Karpas-422 (cell line): ENCODE data around the gene ABHD14A. TPM values are rescaled to one million over a fixed set of nuclear protein-coding genes. Genes with fewer than 3 reads are reported as not detected.
"Not testable (repeated sequence)": the region's sequence is repeated elsewhere in the genome, so short reads cannot be mapped to it uniquely, and the experiment has no call there.

Source experiments
- DNase-seq: peaks from one replicate; pipeline ENCODE4 v3.0.0-alpha.2; 2015
- H2AFZ ChIP-seq: fragments of 200-600 bp; sonication (generic); 2 replicates; pipeline ENCODE4 v1.6.1; 2014; ENCODE audit warnings: antibody characterized with exemption, low read length, mixed read lengths
- H3K27ac ChIP-seq: fragments of 200-600 bp; sonication (generic); 2 replicates; pipeline ENCODE4 v1.5.1; 2014; ENCODE audit warnings: mild to moderate bottlenecking, low read length, moderate library complexity
- H3K27me3 ChIP-seq: fragments of 200-600 bp; sonication (generic); 2 replicates; pipeline ENCODE4 v1.6.1; 2014; ENCODE audit warnings: low read length, mixed read lengths
- H3K36me3 ChIP-seq: fragments of 200-600 bp; sonication (generic); 2 replicates; pipeline ENCODE4 v1.6.1; 2014; ENCODE audit warnings: low read length, mixed read lengths; ENCODE audit not compliant: insufficient read depth
- H3K4me1 ChIP-seq: fragments of 200-600 bp; sonication (generic); 2 replicates; pipeline ENCODE4 v1.6.1; 2014; ENCODE audit warnings: mild to moderate bottlenecking, low read length, mixed read lengths
- H3K4me2 ChIP-seq: fragments of 200-600 bp; sonication (generic); 2 replicates; pipeline ENCODE4 v1.6.1; 2014; ENCODE audit warnings: low read length, low read depth, mild to moderate bottlenecking; ENCODE audit not compliant: poor library complexity, severe bottlenecking
- H3K4me3 ChIP-seq: fragments of 200-600 bp; sonication (generic); 2 replicates; pipeline ENCODE4 v1.5.1; 2014; ENCODE audit warnings: mild to moderate bottlenecking, antibody characterized with exemption, low read length, mixed read lengths
- H3K79me2 ChIP-seq: fragments of 200-600 bp; sonication (generic); 2 replicates; pipeline ENCODE4 v1.6.1; 2014; ENCODE audit warnings: mild to moderate bottlenecking, low read length, mixed read lengths
- H3K9ac ChIP-seq: fragments of 200-600 bp; sonication (generic); 2 replicates; pipeline ENCODE4 v1.6.0; 2014; ENCODE audit warnings: low read length
- H3K9me2 ChIP-seq: fragments of 200-600 bp; sonication (generic), shearing (Covaris generic); replicated peaks from 2 replicates; pipeline ENCODE4 v1.6.0; 2014; ENCODE audit warnings: mild to moderate bottlenecking, low read length, moderate library complexity; ENCODE audit not compliant: insufficient read depth
- H3K9me3 ChIP-seq: fragments of 300-700, 200-600 bp; sonication (generic); 2 replicates; pipeline ENCODE4 v1.6.1; 2014; ENCODE audit warnings: low read length, mixed read lengths
- H4K20me1 ChIP-seq: fragments of 200-600 bp; sonication (generic); 2 replicates; pipeline ENCODE4 v1.6.1; 2014; ENCODE audit warnings: mild to moderate bottlenecking, antibody characterized with exemption, low read length, low read depth; ENCODE audit not compliant: insufficient read depth
- total RNA-seq: library from RNA; depleted of rRNA; stranded (reverse); fragments of >200 nt; shearing (Covaris generic); gene quantifications from 2 replicates; pipeline ENCODE4 v1.2.3, GENCODE V29; 2014; ENCODE audit warnings: low replicate concordance

Gene ABHD14A
- total RNA-seq, 1 experiment from 2014 or later: 36.9 TPM

DNA sequence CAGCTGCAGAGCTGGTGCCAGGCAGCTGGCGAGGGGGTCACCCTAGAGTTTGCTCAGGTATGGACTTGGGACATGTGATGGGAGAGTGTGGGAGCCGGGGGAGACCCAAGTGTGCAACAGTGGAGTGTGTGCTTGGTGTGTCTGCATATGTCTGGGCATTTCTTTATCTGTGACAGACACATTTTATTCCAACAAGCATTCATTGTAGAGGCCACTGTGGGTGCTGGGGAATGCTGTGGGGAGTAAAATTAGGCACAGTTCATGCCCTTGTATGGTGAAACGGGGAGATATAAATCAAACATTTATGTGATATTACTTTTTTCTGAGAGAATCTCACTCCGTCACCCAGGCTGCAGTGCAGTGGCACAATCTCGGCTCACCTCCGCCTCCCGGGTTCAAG, 12.7 kb downstream of the ABHD14A start:
- DNase-seq: no peak
- H3K9me2 ChIP-seq: no peaks in the 10 kb centered on the region
- H3K27me3 ChIP-seq: no peaks in the 10 kb centered on the region
- no peak overlapping the region for H3K9ac ChIP-seq
- no peaks in the 10 kb centered on the region for H3K9me3 ChIP-seq
- H3K4me2 ChIP-seq: no peak overlapping the region
- H3K4me3 ChIP-seq: no peak overlapping the region
- H3K36me3 ChIP-seq: 0 out of 2 replicates have a peak, but pooled peaks cover under 1% of the 10 kb centered on the region
- H3K79me2 ChIP-seq: peaks cover 11% of the 10 kb centered on the region; the same call in 1 of the 2 replicates
- H3K4me1 ChIP-seq: peaks cover 22% of the 10 kb centered on the region
- H2AFZ ChIP-seq: no peak overlapping the region
- no peak overlapping the region for H3K27ac ChIP-seq
- H4K20me1 ChIP-seq: no peaks in the 10 kb centered on the region

DNA sequence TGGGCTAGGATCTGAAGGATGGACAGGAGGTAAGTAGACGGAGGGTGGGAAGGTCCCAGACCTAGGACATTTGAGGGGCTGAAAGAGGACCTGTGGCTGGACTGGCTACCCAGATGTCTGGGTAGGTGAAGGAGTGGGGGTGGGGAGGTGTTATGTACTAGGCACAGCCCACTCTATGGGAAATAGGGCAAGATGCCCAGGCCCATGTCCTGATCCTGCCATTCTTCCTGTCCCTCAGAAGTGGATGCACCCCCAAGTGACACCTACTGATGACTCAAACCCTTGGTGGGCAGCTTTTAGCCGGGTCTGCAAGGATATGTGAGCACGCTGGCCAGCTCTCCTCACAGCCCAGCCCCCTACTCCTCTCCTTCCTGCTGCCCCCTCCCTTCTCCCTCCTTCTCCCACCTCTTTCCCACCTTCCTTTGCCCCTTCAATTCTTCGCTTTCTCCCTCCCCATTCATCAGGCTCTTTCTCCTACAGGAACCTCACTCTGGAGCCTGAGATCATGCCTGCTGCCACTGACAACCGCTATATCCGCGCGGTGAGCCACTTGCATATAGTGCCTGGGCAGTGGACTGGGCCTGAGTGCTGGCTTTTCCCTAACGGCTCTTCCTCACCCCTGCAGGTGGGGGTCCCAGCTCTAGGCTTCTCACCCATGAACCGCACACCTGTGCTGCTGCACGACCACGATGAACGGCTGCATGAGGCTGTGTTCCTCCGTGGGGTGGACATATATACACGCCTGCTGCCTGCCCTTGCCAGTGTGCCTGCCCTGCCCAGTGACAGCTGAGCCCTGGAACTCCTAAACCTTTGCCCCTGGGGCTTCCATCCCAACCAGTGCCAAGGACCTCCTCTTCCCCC, 13.7 kb downstream of the ABHD14A start:
- Histone ChIP-seq H3K4me1 (peaks cover 18% of the 10 kb centered on the region), H3K4me3 (no peak overlapping the region), H3K9me3 (no peaks in the 10 kb centered on the region), H3K27ac (no peak overlapping the region), H3K27me3 (no peaks in the 10 kb centered on the region), H3K79me2 (peaks cover 8% of the 10 kb centered on the region; the same call in 1 of the 2 replicates), H3K4me2 (no peak overlapping the region), H3K9ac (no peak overlapping the region), H3K9me2 (no peaks in the 10 kb centered on the region), H4K20me1 (no peaks in the 10 kb centered on the region), H2AFZ (no peak overlapping the region), H3K36me3 (0 out of 2 replicates have a peak, but pooled peaks cover 7% of the 10 kb centered on the region)
- DNase-seq: no peak

DNA sequence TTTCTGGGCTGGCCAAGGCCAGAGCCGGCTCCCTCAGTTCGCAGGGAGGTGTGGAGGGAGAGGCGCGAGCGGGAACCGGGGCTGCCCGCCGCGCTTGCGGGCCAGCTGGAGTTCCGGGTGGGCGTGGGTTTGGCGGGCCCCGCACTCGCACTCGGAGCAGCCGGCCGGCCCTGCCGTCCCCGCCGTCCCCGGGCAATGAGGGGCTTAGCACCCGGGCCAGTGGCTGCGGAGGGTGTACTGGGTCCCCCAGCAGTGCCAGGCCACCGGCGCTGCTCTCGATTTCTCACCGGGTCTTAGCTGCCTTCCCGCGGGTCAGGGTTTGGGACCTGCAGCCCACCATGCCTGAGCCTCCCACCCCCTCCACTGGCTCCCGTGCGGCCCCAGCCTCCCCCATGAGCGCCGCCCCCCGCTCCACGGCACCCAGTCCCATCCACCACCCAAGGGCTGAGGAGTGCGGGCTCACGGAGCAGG, 15.7 kb downstream of the ABHD14A start:
- H3K79me2 ChIP-seq: peaks cover 14% of the 10 kb centered on the region

DNA sequence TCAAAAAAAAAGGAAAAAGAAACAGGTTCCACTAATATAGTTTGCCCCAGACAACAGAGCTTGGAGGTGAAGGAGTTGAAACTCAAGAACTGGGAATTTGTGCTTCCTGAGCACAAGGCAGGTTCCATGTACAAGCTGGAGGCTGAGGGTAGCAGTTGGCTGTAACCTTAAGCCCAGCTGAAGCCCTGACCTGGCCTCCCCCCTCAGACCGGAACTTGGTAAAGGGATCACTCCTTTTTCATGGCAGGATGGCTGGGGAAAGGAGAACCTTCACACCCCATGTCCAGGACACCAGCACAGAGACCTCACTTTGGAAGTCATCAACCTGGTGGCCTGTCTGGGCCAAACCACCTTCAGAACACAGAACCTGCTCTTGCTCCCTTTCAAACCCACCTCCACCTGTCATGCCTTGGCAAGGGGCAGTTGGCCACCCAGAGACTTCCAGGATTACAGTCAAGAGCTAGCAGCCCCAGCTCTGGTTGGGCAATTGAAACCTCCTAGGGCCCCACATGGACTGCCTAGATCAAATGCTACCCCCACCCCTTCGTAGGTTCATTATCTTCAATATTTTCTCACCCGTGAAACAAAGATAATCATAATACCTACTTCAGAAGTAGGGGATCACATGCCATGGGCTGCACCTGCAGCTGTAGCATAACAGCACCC, 17.3 kb downstream of the ABHD14A start:
- Histone ChIP-seq H3K27ac (peak overlapping the region; percentile 7; the same call in 1 of the 2 replicates), H3K9me3 (no peaks in the 10 kb centered on the region), H2AFZ (no peak overlapping the region), H3K9me2 (no peaks in the 10 kb centered on the region), H3K4me2 (no peak overlapping the region), H3K9ac (no peak overlapping the region), H3K79me2 (peaks cover 16% of the 10 kb centered on the region), H4K20me1 (peaks cover 12% of the 10 kb centered on the region; the same call in 1 of the 2 replicates), H3K4me3 (no peak overlapping the region), H3K4me1 (peaks cover 14% of the 10 kb centered on the region), H3K36me3 (peaks cover 25% of the 10 kb centered on the region), H3K27me3 (no peaks in the 10 kb centered on the region)
- DNase-seq: peak; percentile 69

More for the DNA sequence above, 15.7 kb downstream of the ABHD14A start:
- Histone ChIP-seq H3K4me1 (peaks cover 14% of the 10 kb centered on the region), H3K36me3 (peaks cover 24% of the 10 kb centered on the region), H4K20me1 (peaks cover 12% of the 10 kb centered on the region; the same call in 1 of the 2 replicates)
- not testable (repeated sequence) for DNase-seq, H3K9me2 ChIP-seq, H3K9ac ChIP-seq, H3K4me2 ChIP-seq, H3K27me3 ChIP-seq, H3K27ac ChIP-seq, H3K4me3 ChIP-seq, H3K9me3 ChIP-seq, H2AFZ ChIP-seq

DNA sequence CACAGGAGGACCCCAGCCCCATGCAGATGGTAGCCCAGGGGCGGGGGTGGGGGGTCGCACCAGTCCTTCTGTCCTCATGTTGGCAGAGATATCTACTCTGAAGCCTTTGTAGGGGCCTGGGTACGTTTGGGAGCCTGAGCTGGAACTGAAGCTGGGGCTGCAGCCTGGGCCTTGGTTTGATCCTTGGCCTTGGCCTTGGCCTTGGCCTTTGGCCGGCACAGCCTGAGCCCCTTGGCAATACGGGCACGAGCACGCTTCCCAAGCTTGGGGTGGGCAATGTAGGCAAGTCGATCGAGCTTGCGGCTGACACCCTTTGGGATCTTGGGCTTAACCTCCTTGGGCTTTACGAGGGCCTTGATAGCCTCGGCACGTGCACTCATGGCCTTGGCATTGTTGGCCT, 18.8 kb downstream of the ABHD14A start:
- H3K9ac ChIP-seq, H3K9me3 ChIP-seq, H3K4me2 ChIP-seq, H3K27me3 ChIP-seq, H3K4me3 ChIP-seq, H2AFZ ChIP-seq, DNase-seq, H3K27ac ChIP-seq, H3K9me2 ChIP-seq: not testable (repeated sequence)
- Histone ChIP-seq H3K4me1 (peaks cover 14% of the 10 kb centered on the region), H4K20me1 (peaks cover 12% of the 10 kb centered on the region; the same call in 1 of the 2 replicates), H3K79me2 (peaks cover 16% of the 10 kb centered on the region), H3K36me3 (peaks cover 25% of the 10 kb centered on the region)

DNA sequence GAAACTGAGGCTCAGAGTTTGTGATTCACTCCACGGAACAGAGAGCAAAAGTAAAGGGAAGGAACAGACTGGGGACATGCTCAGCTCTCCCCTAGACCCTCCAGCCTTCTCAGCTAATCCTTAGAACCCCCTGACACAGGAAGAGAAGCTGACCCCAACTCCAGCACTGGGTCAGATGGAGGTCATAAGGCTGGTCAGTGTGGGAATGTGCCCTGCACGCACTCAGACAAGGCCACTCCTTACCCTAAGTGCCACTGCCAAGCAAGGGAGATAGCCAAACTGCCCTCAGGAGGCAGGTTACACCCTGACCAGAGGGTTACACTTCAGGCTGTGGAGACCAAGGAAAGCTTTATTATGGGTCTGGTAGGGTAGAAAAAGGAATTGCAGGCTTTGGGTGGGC, 19.7 kb downstream of the ABHD14A start:
- H3K9me3 ChIP-seq: no peaks in the 10 kb centered on the region
- H3K9ac ChIP-seq: peak overlapping the region; percentile 87
- H3K4me3 ChIP-seq: peak overlapping the region; percentile 80
- H3K9me2 ChIP-seq: no peaks in the 10 kb centered on the region
- no peak for DNase-seq
- H4K20me1 ChIP-seq: peaks cover 12% of the 10 kb centered on the region; the same call in 1 of the 2 replicates
- peaks cover 14% of the 10 kb centered on the region for H3K4me1 ChIP-seq
- no peaks in the 10 kb centered on the region for H3K27me3 ChIP-seq
- peaks cover 25% of the 10 kb centered on the region for H3K36me3 ChIP-seq
- peak overlapping the region; percentile 93 for H3K27ac ChIP-seq
- H2AFZ ChIP-seq: no peak overlapping the region
- H3K4me2 ChIP-seq: peak overlapping the region; percentile 86
- H3K79me2 ChIP-seq: peaks cover 16% of the 10 kb centered on the region

DNA sequence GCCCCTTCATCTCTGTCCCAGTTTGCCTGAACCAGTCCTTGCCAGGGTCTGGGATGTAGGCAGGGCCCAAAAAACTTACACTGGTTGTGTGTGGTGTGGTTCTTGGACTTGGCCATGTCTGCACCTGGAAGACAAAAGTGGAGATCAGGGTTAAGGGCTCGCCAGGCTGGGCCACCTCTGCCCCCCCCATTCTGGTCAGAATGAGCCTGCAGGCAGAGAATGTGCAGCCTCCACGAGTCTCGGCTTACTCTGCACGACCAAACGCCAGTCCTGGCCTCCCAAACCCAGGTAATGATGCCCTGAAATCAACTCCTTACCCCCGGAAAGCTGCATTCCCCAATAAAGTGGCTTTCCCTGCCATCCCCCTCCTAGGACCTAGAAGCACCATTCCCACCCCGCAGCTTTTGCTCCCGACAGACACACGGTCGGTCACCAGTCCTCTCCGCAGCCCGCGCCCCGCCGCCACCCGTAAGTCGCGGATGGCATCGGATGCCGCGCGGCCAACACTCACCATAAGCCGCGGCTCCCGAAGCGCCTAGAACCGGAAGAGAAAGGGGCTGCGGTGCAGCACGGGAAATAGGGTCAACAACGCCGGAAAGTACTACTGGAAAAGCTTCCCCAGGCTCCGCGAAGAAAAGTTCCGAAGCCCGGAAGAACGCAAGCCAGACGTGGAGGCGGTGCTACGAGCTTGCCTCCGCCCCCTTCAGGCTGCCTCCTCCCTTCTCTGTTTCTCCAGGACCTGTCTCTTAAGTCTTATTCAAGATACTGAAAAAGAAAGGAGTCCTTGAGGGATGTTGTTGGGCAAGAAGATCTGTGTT, 20.7 kb downstream of the ABHD14A start, which contains the start of gene RPL29:
Gene RPL29, minus strand, starts transcription at position 550 of the 818 bp plus-strand sequence. Its CDS starts 434 bp downstream, at position 116.
- Histone ChIP-seq H3K27ac (peak within 1 kb of the TSS; percentile 93), H3K4me3 (peak within 1 kb of the TSS; percentile 80), H2AFZ (no peak within 1 kb of the TSS), H3K4me1 (peaks cover 14% of the 10 kb centered on the region), H3K79me2 (peaks cover 16% of the 10 kb centered on the region), H3K36me3 (peaks cover 25% of the 10 kb centered on the region), H3K9me2 (no peaks in the 10 kb centered on the region), H3K9ac (peak within 1 kb of the TSS; percentile 87), H3K27me3 (no peaks in the 10 kb centered on the region), H4K20me1 (peaks cover 12% of the 10 kb centered on the region; the same call in 1 of the 2 replicates), H3K9me3 (no peaks in the 10 kb centered on the region), H3K4me2 (peak within 1 kb of the TSS; percentile 86)
- DNase-seq: peak; percentile 98
